DOHH2 (cell line): ENCODE results near the gene RC3H2.
"Not testable (repeated sequence)": the region's sequence is repeated elsewhere in the genome, so short reads cannot be mapped to it uniquely, and the experiment has no call there.

ENCODE experiments used
- H3F3A ChIP-seq: fragments of 200-600 bp; sonication (generic), shearing (Covaris generic); 2 replicates; pipeline ENCODE4 v1.6.0; 2016; ENCODE audit warnings: antibody characterized with exemption, mild to moderate bottlenecking; ENCODE audit not compliant: control insufficient read depth, insufficient read depth
- H3K27ac ChIP-seq: fragments of 200-600 bp; sonication (generic); 2 replicates; pipeline ENCODE4 v1.5.1; 2014; ENCODE audit warnings: low read depth, mild to moderate bottlenecking, low read length, moderate library complexity
- H3K27me3 ChIP-seq: fragments of 200-600 bp; sonication (generic); 2 replicates; pipeline ENCODE4 v1.6.1; 2014; ENCODE audit warnings: mild to moderate bottlenecking, low read length, mixed read lengths; ENCODE audit not compliant: control insufficient read depth
- H3K36me3 ChIP-seq: fragments of 200-600 bp; sonication (generic); 2 replicates; pipeline ENCODE4 v1.6.1; 2014; ENCODE audit warnings: mild to moderate bottlenecking, low read length, moderate library complexity, mixed read lengths; ENCODE audit not compliant: control insufficient read depth
- H3K4me1 ChIP-seq: fragments of 200-600 bp; sonication (generic); 2 replicates; pipeline ENCODE4 v1.6.1; 2014; ENCODE audit warnings: mild to moderate bottlenecking, low read length, mixed read lengths; ENCODE audit not compliant: control insufficient read depth
- H3K4me2 ChIP-seq: fragments of 200-600 bp; sonication (generic); 2 replicates; pipeline ENCODE4 v1.6.0; 2014; ENCODE audit warnings: mild to moderate bottlenecking, low read length, moderate library complexity
- H3K4me3 ChIP-seq: fragments of 200-600 bp; sonication (generic); 2 replicates; pipeline ENCODE4 v1.5.1; 2014; ENCODE audit warnings: mild to moderate bottlenecking, low read length, mixed read lengths
- H3K79me2 ChIP-seq: fragments of 200-600 bp; sonication (generic); 2 replicates; pipeline ENCODE4 v1.6.1; 2014; ENCODE audit warnings: mild to moderate bottlenecking, low read length, mixed read lengths; ENCODE audit not compliant: control insufficient read depth
- H3K9me2 ChIP-seq: fragments of 200-600 bp; sonication (generic); replicated peaks from 2 replicates; pipeline ENCODE4 v1.6.1; 2014; ENCODE audit warnings: mild to moderate bottlenecking, low read length, mixed read lengths; ENCODE audit not compliant: control insufficient read depth
- H3K9me3 ChIP-seq: fragments of 200-600 bp; sonication (generic); 2 replicates; pipeline ENCODE4 v1.6.1; 2014; ENCODE audit warnings: antibody characterized with exemption, low read length, mixed read lengths; ENCODE audit not compliant: control insufficient read depth, insufficient read depth
- H4K20me1 ChIP-seq: fragments of 200-600 bp; sonication (generic); 2 replicates; pipeline ENCODE4 v1.6.0; 2014; ENCODE audit warnings: low read depth, mild to moderate bottlenecking, antibody characterized with exemption, low read length, moderate library complexity; ENCODE audit not compliant: control insufficient read depth, insufficient read depth
- EZH2phosphoT487 ChIP-seq: fragments of 200-600 bp; sonication (generic); IDR thresholded peaks from 2 replicates; pipeline ENCODE4 v1.6.1; 2017; ENCODE audit warnings: borderline replicate concordance, mild to moderate bottlenecking, antibody characterized with exemption, low read length, moderate library complexity, mixed read lengths
- TF ChIP-seq, protein P1 (sequence below): fragments of 200-600 bp; sonication (generic); IDR thresholded peaks from one replicate; pipeline ENCODE4 v1.5.1; 2014; ENCODE audit warnings: antibody characterized with exemption, mild to moderate bottlenecking, low read depth, low read length; ENCODE audit not compliant: poor library complexity, severe bottlenecking

The RC3H2 gene

DNA sequence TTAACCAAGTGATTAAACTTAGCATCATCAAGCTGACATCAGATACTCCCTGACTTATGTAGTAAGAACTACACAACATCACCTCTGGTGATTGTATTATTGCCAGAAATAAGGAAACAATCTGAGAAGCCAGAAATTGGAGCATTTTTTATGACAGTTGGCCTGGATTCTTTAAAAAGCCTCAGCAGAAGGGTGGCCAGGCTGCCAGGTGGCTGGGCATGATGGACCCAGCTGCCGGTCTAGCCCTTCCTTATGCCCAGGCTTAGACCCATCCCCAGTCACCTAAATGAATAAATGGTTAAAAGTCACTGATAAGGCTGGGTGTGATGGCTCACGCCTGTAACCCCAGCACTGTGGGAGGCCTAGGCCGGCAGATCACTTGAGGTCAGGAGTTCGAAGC is 92.4 kb downstream of the RC3H2 start:
- H3K4me2 ChIP-seq = no peak overlapping the region
- peaks cover 4% of the 10 kb centered on the region; the same call in 1 of the 2 replicates for H3F3A ChIP-seq
- TF ChIP-seq, protein P1, sequence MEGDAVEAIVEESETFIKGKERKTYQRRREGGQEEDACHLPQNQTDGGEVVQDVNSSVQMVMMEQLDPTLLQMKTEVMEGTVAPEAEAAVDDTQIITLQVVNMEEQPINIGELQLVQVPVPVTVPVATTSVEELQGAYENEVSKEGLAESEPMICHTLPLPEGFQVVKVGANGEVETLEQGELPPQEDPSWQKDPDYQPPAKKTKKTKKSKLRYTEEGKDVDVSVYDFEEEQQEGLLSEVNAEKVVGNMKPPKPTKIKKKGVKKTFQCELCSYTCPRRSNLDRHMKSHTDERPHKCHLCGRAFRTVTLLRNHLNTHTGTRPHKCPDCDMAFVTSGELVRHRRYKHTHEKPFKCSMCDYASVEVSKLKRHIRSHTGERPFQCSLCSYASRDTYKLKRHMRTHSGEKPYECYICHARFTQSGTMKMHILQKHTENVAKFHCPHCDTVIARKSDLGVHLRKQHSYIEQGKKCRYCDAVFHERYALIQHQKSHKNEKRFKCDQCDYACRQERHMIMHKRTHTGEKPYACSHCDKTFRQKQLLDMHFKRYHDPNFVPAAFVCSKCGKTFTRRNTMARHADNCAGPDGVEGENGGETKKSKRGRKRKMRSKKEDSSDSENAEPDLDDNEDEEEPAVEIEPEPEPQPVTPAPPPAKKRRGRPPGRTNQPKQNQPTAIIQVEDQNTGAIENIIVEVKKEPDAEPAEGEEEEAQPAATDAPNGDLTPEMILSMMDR = no peak
- TF ChIP-seq EZH2phosphoT487 = no peak

DNA sequence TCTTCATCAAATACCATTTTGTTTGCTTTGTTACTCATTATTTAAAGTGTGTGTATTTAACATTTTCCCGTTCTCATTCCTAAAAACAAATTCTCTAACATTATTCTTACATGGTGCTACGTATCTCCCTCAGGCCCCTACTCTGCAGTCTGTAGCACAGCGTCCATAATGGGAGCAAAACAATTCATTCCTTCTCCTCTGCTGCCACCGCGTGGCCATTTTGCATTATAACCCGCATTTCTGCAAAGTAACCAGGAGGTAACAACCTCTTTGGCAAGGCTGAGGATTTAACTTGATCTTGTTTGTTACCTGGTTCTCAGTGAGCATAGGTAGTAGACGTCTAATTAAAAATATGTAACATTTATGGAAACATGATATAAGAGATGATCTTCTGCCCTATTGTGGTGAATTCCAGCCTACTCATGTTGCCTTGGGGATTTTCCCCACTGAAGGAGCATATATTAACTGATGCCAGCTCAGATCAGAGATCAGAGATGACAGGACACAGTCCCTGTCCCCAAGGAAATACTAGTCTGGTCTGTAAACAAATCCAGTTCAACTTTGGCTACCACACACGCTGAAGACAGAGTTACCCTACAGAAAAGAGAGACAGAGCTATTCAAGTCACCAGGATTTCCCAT is 94.7 kb downstream of the RC3H2 start:
- TF ChIP-seq, protein P1 = peak; percentile 82
- no peak for TF ChIP-seq EZH2phosphoT487
- Histone ChIP-seq H3K27me3 (no peaks in the 10 kb centered on the region), H3K4me1 (no peaks in the 10 kb centered on the region), H3K4me3 (no peak overlapping the region), H4K20me1 (no peaks in the 10 kb centered on the region), H3K9me3 (no peaks in the 10 kb centered on the region), H3K79me2 (no peaks in the 10 kb centered on the region), H3K36me3 (no peaks in the 10 kb centered on the region), H3K4me2 (no peak overlapping the region), H3K9me2 (no peaks in the 10 kb centered on the region), H3F3A (peaks cover 1% of the 10 kb centered on the region; the same call in 1 of the 2 replicates), H3K27ac (no peak overlapping the region)

More for the DNA sequence above, 92.4 kb downstream of the RC3H2 start:
- Histone ChIP-seq H3K9me3 (no peaks in the 10 kb centered on the region), H3K36me3 (peaks cover 12% of the 10 kb centered on the region), H3K9me2 (no peaks in the 10 kb centered on the region), H3K4me3 (no peak overlapping the region), H3K79me2 (no peaks in the 10 kb centered on the region), H3K27me3 (no peaks in the 10 kb centered on the region), H3K27ac (no peak overlapping the region), H3K4me1 (no peaks in the 10 kb centered on the region), H4K20me1 (no peaks in the 10 kb centered on the region)

DNA sequence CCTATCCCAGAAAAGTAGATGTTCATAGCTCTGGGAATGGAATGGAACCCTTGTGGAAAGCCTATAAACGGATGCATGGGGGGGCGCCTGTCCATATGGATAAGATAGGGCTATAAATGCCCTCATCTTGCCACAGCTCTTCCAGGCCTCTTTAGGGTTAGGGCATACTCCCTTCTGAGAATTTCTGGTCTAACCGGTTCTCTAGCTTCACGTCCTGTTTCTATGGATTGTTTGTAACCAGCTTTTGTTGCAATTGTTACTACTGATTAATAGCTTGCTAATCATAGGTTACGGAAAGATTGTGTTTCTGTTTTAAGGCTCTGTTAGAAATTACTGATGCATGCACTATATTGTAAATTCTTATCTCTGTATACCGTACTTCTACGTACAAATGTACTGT is 95.9 kb downstream of the RC3H2 start:
- not testable (repeated sequence) for H3K9me3 ChIP-seq, H3K79me2 ChIP-seq, H4K20me1 ChIP-seq, H3K4me2 ChIP-seq, H3F3A ChIP-seq, H3K9me2 ChIP-seq, H3K4me1 ChIP-seq, H3K27ac ChIP-seq, H3K27me3 ChIP-seq, H3K4me3 ChIP-seq, H3K36me3 ChIP-seq

DNA sequence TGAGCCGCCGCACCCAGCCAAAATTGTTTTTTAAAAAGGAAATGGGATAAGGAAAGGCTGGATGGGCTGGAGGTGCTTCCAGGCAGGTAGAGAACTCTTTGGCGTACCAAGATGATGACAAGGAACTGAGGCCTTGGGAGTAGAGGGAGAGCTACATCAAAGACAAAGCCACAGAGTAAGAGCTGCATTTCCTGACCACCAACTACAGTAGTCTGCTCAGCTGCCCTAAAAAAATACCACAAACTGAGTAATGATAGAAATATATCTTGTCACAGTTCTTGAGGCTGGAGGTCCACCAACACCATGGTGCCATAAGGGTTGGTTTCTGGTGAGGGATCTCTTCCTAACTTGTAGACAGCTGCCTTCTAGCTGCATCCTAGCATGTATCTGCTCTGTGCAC is 97.0 kb downstream of the RC3H2 start:
- H3K27me3 ChIP-seq = no peaks in the 10 kb centered on the region
- no peak overlapping the region for H3K4me3 ChIP-seq
- TF ChIP-seq EZH2phosphoT487 = no peak
- TF ChIP-seq, protein P1 = no peak
- no peaks in the 10 kb centered on the region for H3K9me3 ChIP-seq
- H4K20me1 ChIP-seq = no peaks in the 10 kb centered on the region
- no peaks in the 10 kb centered on the region for H3K4me1 ChIP-seq
- no peaks in the 10 kb centered on the region for H3K36me3 ChIP-seq
- no peak overlapping the region for H3K27ac ChIP-seq
- no peaks in the 10 kb centered on the region for H3K9me2 ChIP-seq
- H3K79me2 ChIP-seq = no peaks in the 10 kb centered on the region
- H3K4me2 ChIP-seq = no peak overlapping the region
- no peaks in the 10 kb centered on the region for H3F3A ChIP-seq
